Measurements from ENCODE around the gene CACNB1.
"Not testable (repeated sequence)": the region's sequence is repeated elsewhere in the genome, so short reads cannot be mapped to it uniquely, and the experiment has no call there.

The CACNB1 gene

DNA sequence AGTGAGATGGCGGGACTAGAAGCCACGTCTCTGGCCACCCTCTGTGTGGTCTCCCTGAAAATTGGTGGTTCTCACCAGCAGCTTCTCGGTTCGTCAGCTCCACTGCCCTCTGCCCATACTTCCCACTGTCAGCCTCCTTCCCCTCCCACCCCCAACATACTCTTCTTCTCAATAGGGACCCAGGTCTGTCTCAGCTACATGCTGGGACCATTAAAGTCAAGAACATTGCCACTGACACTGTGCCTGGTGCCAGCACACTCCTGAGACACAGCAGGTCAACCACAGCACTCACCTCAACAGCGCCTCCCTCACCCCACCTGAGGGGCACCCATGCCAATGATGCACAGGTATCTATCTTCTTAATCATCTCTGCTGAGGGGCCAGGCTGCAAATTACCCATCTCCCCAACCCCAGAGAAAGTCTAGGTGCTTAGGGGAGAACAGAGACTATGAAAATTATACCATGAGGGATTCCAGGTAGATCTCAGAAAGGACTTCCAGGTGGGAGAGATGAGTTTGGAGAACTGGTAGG lies 47.3 kb downstream of the CACNB1 start:
- DNase-seq, result no peak

DNA sequence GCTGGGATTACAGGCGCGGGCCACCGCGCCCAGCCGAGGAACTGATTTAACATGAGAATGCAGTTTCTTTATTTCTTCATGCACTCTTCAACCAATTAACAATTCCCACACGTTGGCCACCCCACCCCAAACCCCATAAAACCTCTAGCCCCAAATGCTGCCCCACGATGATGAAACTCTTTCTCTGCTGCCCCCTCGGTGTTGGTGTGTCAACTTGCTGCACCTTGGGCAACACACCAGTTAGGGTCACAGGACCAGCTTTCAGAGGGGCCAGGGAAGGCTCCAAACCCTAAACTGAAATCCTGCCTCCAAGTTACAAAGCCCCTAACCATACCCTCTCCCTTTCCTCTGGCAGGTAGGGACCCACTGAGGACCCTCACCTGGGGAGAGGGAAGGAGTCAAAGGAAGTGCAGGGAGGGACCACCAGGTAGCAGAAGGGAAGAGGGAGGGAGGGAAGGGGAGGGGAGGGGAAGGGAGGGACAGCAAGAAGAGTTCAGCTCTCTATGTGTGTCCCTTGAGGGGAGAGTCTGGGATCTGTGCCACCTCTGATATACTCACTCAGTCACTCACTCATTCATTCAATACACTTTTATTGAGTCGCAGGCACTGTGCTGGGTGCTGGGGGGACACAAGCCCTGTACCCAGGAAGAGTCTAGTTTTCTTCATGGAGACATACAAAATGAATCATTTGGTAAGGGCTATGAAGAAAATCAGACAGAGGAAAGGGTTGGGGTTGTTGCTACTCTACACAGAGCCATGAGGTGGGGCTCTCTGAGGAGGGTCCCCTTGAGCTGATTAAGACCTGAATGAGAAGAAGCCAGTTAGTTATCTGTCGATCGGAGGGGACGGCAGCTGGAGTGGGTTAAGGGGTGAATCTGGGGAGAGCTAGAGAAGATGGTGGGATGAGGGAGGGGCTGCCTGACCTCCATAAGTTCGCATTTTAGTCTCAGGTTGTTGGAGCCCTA lies 50.0 kb downstream of the CACNB1 start:
- DNase-seq, result no peak

DNA sequence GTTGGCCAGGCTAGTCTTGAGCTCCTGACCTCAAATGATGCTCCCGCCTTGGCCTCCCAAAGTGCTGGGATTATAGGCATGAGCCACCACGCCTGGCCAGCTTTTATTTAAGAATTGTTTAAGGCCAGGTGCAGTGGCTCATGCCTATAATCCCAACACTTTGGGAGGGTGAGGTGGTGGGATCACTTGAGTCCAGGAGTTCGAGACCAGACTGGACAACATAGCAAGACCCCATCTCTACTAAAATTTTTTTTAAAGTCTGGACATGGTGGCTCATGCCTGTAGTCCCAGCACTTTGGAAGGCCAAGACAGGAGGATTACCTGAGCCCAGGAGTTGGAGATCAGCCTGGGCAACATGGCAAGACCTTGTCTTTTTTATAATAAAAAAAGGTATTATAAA lies 51.2 kb downstream of the CACNB1 start:
- no peak for DNase-seq

DNA sequence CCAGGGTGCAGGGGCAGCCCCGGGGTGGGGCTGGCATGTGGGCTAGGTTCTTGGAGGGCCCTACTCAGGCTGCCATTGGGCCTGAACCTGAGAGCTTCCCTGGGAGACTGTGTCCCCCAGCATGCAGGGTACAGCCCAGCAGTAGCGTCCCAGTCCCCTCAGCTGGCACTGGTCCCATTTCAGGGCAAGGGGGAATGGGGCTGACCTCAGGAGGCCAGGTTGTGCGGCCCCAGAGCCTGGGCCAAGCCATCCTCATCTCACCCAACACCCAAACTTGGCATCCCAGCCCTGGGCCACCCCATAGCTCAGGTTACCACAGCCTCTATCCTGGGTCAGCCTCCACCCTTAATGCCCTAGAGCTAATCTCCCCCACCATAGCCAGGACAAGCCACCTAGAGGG lies 52.3 kb downstream of the CACNB1 start:
- no peak for DNase-seq

DNA sequence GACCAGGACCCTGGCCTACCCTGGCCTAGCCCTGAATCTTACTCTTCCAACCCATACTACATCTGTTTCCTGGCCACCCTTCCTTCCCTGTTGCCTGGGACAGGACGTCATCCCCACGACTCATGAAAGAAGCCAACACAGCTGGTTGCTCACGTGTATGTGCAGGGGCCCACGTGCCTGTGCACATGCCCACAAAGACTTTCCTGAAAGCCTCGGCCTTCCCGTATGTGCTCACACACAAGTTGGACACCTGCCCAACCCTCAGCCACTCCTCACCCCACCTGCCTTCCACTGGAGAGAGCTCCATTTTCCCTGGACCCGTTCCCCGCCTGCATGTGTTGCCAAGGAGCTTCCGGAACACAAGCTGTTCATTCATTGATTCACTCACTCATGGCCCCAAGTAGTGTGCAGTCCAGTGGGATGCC lies 53.0 kb downstream of the CACNB1 start:
- DNase-seq, result no peak

DNA sequence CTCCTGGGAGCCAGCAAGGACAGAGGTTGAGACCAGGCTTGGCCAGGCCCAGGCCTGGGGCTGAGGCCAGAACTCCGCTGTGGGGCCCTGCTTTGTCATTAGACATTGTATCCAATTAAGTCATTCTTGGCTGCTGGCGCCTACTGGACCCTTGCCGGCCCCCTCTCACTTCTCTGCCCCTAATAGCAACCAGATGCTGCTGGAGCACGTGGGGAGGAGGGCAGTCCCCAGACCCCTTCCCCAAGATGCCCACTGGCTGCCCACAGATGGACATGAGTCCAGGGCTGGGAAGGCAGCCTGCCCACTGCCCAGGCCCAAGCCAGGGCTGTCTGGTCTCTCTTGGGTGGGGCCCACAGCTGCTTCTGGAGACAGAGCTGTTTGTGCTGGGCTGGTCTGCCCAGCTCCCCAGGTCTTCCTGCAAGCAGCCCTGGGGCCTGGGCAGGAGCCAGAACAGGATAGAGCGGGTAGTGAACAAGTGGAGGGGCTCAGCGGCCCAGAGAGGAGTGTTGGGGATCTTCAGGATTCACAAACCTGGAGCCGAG lies 53.8 kb downstream of the CACNB1 start:
- DNase-seq, result no peak

DNA sequence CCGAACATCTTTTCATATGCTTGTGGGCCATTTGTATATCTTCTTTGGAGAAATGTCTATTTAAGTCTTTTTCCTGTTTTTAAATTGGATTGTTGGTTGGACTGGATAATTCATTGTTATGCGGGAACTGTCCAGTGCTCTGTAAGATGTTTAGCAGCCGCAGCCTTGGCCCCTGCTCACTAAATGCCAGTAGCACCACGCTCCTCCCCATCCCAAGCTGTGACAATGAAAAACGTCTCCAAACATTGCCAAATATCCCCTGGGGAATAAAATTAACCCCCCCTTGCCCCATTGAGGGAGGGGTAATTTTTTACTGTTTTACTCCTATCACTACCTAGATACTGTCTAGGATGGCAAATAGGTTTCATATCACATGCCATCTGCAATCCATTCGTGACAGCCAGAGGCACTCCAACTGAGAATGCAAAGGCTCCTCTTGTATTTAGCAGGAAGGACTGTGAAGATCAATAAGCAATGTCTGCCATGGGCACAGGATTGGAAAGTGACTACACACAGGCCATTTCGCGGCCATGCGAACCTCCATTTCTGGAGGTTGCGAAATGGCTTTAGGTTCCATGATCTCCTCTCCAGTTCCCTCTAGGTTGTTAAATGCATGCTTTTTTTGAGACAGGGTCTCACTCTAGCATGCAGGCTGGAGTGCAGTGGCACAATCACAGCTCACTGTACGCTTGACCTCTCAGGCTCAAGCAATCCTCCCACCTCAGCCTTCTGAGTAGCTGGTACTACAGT lies 55.4 kb downstream of the CACNB1 start:
- no peak for DNase-seq

DNA sequence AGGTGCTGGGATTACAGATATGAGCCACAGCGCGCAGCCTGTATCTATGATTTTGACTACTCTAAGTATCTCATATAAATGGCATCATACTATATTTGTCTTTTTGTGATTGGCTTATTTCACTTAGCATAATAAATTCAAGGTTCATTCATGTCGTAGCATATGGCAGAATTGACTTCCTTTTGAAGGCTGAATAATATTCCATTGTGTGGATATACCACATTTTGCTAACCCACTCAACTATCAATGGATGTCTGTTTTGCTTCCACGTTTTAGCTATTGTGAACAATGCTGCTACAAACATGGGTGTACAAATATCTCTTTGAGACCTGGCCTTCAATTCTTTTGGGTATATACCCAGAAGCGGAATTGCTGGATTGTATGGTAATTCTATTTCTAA lies 56.2 kb downstream of the CACNB1 start:
- DNase-seq, result no peak

DNA sequence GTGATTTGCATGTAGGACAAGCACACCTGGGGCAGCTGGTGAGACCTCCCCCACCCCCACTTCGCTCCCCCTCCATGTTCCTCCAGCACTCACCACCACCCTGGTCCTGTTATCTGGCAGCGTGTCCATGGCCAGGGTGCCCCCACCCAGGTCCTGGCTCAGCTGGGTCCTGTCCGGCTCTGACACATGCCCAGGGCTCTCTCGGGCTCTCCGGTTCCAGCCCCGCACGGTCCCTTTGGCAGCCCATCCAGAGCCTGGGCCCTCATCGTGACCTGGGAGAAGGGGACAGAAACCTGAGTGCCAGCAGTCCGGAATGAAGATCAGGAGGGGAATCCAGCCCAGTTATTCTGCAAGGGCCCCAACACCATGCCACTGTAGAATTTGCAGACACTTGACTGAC lies 57.9 kb downstream of the CACNB1 start:
- DNase-seq, result no peak

DNA sequence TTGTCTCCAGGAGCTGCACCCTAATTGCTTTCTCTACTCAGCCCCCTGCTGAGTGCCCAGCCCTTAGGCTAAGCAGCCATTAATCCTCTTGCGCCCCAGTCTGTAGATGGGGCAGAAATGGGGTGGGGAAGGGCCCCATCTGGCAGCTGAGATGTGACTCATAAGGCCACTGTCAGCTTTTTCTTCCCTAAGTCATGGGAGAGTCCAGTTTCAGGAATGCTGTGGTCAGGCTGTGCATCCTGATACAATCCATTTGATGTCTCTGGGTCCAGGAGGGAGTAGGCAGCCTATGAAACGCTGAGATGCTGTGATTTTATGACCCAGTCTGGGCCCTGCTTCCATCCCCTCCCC lies 58.3 kb downstream of the CACNB1 start:
- DNase-seq, result no peak

DNA sequence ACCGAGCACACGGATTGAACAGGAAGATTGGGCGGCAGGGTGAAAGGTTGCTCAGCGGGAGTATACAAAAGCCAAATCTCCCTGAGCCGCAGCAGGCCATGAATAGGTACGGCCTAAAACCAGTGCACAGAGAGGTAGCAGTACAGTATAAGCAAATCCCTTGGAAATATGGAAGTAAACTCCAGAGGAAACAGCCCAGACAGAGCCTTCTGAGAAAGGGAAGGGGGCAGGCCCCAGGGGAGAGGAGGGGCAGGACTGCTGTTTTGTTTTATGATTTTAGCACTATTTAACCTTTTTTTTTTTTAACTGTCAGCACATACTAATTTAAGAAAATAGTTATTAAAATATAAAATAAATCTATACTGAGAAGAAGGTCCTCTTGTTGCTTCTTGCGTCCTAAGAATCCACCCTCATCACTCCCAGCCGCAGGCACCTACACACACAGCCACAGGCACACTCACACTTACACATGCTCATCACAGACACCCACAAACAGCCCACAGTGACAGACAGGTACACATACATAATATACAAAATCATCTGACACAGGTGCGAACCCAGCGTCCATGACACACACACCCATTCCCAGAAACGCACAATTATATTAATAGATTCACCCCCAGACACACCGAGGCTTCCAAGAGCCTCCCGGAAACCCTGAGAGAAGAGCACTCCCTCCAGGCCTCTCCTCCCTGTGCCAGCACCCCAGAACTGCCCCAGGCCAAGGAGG lies 58.9 kb downstream of the CACNB1 start:
- no peak for DNase-seq

DNA sequence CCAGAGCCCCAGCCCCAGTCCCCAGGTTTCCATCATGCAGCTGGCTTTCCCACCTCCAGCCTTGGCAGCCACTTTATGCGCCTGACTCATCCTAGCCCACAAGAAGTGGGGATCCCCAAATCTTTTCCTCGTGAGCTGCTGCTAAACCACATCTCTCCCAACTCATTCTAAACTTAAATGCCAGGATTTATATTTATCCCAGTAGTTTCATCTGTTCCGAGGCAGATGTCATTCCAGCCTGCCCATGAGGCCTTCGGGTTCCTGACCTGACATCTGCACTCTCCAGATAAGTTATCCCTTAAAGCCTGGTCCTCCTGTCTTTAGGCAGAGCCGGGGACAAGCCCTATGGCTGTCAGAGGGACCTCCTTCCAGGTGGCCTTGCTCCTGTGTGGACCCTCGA lies 62.6 kb downstream of the CACNB1 start:
- no peak for DNase-seq

DNA sequence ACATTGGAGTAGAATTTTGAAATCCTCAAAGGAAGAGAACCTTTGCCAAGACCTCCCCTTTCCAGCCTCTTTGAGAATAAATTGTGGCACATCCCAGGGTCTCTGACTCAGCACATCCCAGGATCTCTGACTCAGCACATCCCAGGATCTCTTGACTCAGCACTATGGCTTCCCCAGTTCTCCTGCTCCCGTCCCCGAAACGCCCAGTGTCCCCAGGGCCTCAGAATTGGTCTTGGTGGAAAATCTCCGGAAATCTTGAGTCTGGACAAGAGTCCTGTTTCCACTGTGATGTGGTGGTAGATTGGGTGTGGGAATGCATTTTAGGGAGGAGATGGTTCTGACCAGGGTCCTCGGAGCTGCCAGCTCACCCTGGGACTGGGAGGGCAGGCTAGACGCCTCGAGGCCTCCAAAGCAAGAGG lies 65.3 kb downstream of the CACNB1 start:
- no peak for DNase-seq

DNA sequence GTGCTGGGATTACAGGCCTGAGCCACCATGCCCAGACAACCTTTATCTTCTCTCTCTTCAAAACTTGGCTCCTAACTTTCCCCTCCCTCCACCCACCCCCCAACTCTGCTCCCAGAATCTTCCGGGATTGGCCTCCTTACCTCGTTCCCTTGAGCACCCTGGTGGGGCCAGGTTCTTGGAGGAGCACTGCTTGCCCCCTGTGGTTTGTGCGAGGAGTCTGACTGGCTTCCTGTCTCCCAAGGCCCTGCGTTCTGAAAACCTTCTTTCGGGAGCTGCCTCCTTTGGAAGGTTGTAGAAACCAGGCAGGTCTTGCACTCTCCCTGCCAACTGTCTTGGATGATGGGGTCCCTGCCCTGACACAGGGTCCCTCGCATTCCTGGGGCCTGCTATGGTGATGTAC lies 65.9 kb downstream of the CACNB1 start:
- DNase-seq, result no peak

DNA sequence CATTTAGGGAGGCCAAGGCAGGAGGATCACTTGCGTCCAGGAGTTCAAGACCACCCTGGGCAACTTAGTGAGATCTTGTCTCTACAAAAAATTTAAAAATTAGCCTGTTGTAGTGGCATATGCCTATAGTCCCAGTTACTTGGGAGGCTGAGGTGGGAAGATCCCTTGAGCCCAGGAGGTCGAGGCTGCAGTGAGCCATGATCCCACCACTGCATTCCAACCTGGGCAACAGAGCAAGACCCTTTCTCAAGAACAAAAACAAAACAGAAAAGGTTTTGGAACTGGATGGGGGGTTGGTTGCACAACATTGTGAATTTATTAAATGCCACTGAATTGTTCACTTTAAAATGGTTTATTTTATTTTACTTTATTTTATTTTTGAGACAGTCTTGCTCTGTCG lies 67.3 kb downstream of the CACNB1 start:
- DNase-seq, result no peak

DNA sequence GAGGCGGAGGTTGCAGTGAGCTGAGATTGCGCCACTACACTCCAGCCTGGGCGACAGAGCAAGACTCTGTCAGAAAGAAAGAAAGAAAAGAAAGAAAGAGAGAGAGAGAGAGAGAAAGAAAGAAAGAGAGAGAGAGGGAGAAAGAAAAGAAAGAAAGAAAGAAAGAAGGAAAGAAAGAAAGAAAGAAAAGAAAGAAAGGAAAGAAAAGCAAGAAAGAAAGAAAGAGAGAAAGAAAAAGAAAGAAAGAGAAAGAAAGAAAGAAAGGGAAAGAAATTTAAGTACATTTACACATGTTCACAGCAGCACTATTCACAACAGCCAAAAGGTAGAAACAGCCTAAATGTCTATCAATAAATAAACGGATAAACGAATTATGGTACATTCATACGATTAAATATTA lies 67.9 kb downstream of the CACNB1 start:
- DNase-seq, result not testable (repeated sequence)

DNA sequence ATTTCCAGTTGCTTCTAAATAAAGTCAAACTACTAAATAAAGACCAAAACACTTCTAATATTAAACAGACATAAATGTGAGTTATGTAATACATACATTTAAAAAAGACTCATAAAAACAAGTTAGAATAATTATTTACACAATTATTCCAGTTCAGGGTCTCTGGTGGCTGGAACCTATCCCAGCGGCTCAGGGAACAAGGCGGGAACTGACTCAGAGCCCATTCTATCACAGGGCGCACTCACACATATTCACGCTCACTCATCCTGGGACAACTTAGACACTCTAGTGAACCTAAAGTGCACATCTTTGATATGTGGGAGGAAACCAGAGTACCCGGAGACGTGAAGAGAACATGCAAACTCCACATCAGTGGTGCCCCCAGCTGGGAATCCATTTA lies 71.0 kb downstream of the CACNB1 start:
- no peak for DNase-seq

DNA sequence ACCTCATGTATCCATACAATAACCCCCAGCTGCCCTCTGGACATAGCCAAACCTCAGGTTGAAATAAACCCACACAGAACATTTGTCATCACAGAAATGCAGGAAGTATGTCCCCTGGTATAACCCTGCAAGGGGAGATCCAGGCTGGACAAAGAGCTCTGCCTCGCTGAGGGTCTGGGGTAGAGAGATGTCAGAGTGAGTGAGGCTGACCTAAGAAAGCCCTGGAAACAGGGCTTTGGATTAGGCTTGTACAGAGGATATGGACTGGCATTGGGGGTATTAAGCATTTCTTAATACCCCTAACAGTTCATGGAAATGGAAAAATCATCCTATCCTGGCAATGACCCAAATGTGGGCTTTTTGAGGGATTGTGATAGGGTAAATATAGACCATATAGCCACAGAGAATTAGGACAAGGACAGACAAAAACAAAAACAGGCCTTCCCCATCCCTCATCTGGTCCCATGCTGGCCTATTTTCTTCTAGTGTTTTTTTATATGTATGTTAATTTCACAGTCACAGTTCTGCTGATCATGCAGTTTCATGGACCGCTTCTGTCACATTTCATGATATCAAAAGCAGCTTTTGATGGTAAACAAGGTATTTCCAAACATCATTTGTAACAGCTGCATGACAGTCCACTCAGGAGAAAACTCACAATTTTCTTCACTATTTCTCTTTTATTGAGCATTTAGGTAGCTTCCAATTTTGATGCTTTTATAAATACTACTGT lies 72.2 kb downstream of the CACNB1 start:
- no peak for DNase-seq

DNA sequence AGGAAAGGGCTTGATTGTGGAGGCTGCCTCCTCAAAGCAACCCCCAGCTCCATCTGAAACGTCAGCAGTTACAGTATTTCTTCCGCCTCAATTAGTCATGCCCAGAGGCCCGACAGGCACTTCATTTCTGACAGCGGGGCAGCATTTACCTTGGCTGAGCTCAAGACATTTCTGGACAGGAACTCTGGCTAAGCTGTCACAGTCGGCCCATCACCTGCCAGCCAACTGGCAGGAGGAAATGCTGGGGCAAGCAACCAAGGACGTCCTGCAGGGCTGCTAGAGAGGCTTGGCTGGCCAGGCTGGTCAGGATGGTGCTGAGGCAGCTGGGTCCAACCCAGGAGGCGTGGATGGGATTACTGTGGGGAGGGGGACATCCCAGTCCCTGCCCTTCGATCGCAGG lies 73.8 kb downstream of the CACNB1 start:
- no peak for DNase-seq
